Measurements from ENCODE around the gene KIAA1191.

Gene KIAA1191

GRCh38 chr5:176387384-176387925 is 25.9 kb upstream of the KIAA1191 start:
- Mint-ChIP-seq H3K4me1 (peaks cover 19% of the 10 kb centered on the region), H3K27me3 (ENCODE audit: low read depth) (no peaks in the 10 kb centered on the region), H3K27ac (peak overlapping the region; percentile 86 to 99 (median 95)), H3K36me3 (ENCODE audit: low read depth) (peaks cover 29% of the 10 kb centered on the region), H3K4me3 (peak overlapping the region; percentile 96 to 98 (median 97)), H3K9me3 (no peaks in the 10 kb centered on the region)
- TF ChIP-seq CTCF (IDR thresholded peaks at IDR 0.05; ENCODE audit: unreplicated experiment in 3 of 3): no peak

- Mint-ChIP-seq H3K4me1 (peaks cover 19% of the 10 kb centered on the region), H3K4me3 (peak overlapping the region; percentile 50 to 77 (median 75)), H3K36me3 (ENCODE audit: low read depth) (peaks cover 29% of the 10 kb centered on the region), H3K27ac (no peak overlapping the region), H3K9me3 (no peaks in the 10 kb centered on the region), H3K27me3 (ENCODE audit: low read depth) (no peaks in the 10 kb centered on the region)
- no peak for TF ChIP-seq CTCF (IDR thresholded peaks at IDR 0.05; ENCODE audit: unreplicated experiment in 3 of 3)
Measured at GRCh38 chr5:176386491-176386890, 24.9 kb upstream of the KIAA1191 start.

- no peak overlapping the region for H3K27ac Mint-ChIP-seq
- TF ChIP-seq CTCF (IDR thresholded peaks at IDR 0.05; ENCODE audit: unreplicated experiment in 3 of 3): no peak
- no peak overlapping the region for H3K4me3 Mint-ChIP-seq
- H3K9me3 Mint-ChIP-seq: no peaks in the 10 kb centered on the region
- H3K4me1 Mint-ChIP-seq: peaks cover 19% of the 10 kb centered on the region
- H3K27me3 Mint-ChIP-seq (ENCODE audit: low read depth): no peaks in the 10 kb centered on the region
- peaks cover 30% of the 10 kb centered on the region for H3K36me3 Mint-ChIP-seq (ENCODE audit: low read depth)
Measured at GRCh38 chr5:176384991-176385390, 23.4 kb upstream of the KIAA1191 start.

- no peaks in the 10 kb centered on the region for H3K27me3 Mint-ChIP-seq (ENCODE audit: low read depth)
- TF ChIP-seq CTCF (IDR thresholded peaks at IDR 0.05; ENCODE audit: unreplicated experiment in 3 of 3): no peak
- H3K4me1 Mint-ChIP-seq: peaks cover 19% of the 10 kb centered on the region
- no peak overlapping the region for H3K27ac Mint-ChIP-seq
- H3K9me3 Mint-ChIP-seq: no peaks in the 10 kb centered on the region
- no peak overlapping the region for H3K4me3 Mint-ChIP-seq
- H3K36me3 Mint-ChIP-seq (ENCODE audit: low read depth): peaks cover 36% of the 10 kb centered on the region
Measured at GRCh38 chr5:176384366-176384930, 22.9 kb upstream of the KIAA1191 start.

- Mint-ChIP-seq H3K9me3 (no peaks in the 10 kb centered on the region), H3K36me3 (ENCODE audit: low read depth) (peaks cover 38% of the 10 kb centered on the region), H3K27me3 (ENCODE audit: low read depth) (no peaks in the 10 kb centered on the region), H3K4me1 (peaks cover 19% of the 10 kb centered on the region), H3K4me3 (no peak overlapping the region), H3K27ac (no peak overlapping the region)
- TF ChIP-seq CTCF (IDR thresholded peaks at IDR 0.05; ENCODE audit: unreplicated experiment in 3 of 3): no peak
Measured at GRCh38 chr5:176383961-176384360, 22.4 kb upstream of the KIAA1191 start.

Measured in nephron (organoid).